Mesothelial cell of epicardium (in vitro differentiated cells): Measurements from ENCODE around the gene DTNA. TPM values are rescaled to one million over a fixed set of nuclear protein-coding genes. Genes with fewer than 3 reads are reported as not detected.

Experiments used
- DNase-seq, 2 experiments: peaks; one replicate each; pipeline ENCODE4 v3.0.0; 2021; ENCODE audit warnings: low spot score in 2 of 2; ENCODE audit not compliant: unreplicated experiment in 2 of 2
- H3K27ac Mint-ChIP-seq: 2 replicates; pipeline ENCODE4 v1.8.0; 2021; ENCODE audit warnings: mixed read lengths
- H3K27me3 Mint-ChIP-seq: 2 replicates; pipeline ENCODE4 v1.8.0; 2021; ENCODE audit warnings: low read depth, mixed read lengths
- H3K36me3 Mint-ChIP-seq: 2 replicates; pipeline ENCODE4 v1.8.0; 2021; ENCODE audit warnings: mixed read lengths
- H3K4me1 Mint-ChIP-seq: 2 replicates; pipeline ENCODE4 v1.8.0; 2021; ENCODE audit warnings: mixed read lengths
- H3K4me3 Mint-ChIP-seq: 2 replicates; pipeline ENCODE4 v1.8.0; 2021; ENCODE audit warnings: mild to moderate bottlenecking, moderate library complexity, mixed read lengths
- H3K9me3 Mint-ChIP-seq: 2 replicates; pipeline ENCODE4 v1.8.0; 2021; ENCODE audit warnings: mixed read lengths
- CTCF ChIP-seq: fragments of 200-600 bp; sonication (generic); IDR thresholded peaks from one replicate; pipeline ENCODE4 v1.5.0; 2021; ENCODE audit warnings: antibody characterized with exemption; ENCODE audit not compliant: unreplicated experiment
- total RNA-seq: library from RNA; stranded (reverse); gene quantifications from 3 replicates; pipeline ENCODE4 v1.2.1, GENCODE V29; 2021

Gene DTNA
- total RNA-seq, 1 donor from 2014 or later: 10.1 TPM

- TF ChIP-seq CTCF: no peak
- Mint-ChIP-seq H3K27ac (no peak overlapping the region), H3K27me3 (no peaks in the 10 kb centered on the region), H3K36me3 (no peaks in the 10 kb centered on the region), H3K9me3 (no peaks in the 10 kb centered on the region), H3K4me1 (no peaks in the 10 kb centered on the region), H3K4me3 (no peak overlapping the region)
- DNase-seq: no peak
Observed at GRCh38 chr18:34786162-34786741, 76.2 kb downstream of the DTNA start.

- H3K4me3 Mint-ChIP-seq: no peak overlapping the region
- peaks cover 8% of the 10 kb centered on the region for H3K9me3 Mint-ChIP-seq
- peaks cover 4% of the 10 kb centered on the region for H3K36me3 Mint-ChIP-seq
- no peaks in the 10 kb centered on the region for H3K4me1 Mint-ChIP-seq
- peak; percentile 88 for TF ChIP-seq CTCF
- no peaks in the 10 kb centered on the region for H3K27me3 Mint-ChIP-seq
- DNase-seq: peak in 1 of 2 experiments; percentile 40
- no peak overlapping the region for H3K27ac Mint-ChIP-seq
Observed at GRCh38 chr18:34787931-34788532, 77.9 kb downstream of the DTNA start.

- Mint-ChIP-seq H3K27me3 (no peaks in the 10 kb centered on the region), H3K36me3 (peaks cover 4% of the 10 kb centered on the region), H3K4me3 (no peak overlapping the region), H3K27ac (no peak overlapping the region), H3K9me3 (peaks cover 10% of the 10 kb centered on the region), H3K4me1 (no peaks in the 10 kb centered on the region)
- no peak for DNase-seq
- no peak for TF ChIP-seq CTCF
Observed at GRCh38 chr18:34789768-34790344, 79.8 kb downstream of the DTNA start.

- peaks cover 4% of the 10 kb centered on the region for H3K36me3 Mint-ChIP-seq
- H3K9me3 Mint-ChIP-seq: peaks cover 10% of the 10 kb centered on the region
- DNase-seq: no peak
- no peaks in the 10 kb centered on the region for H3K27me3 Mint-ChIP-seq
- H3K4me3 Mint-ChIP-seq: no peak overlapping the region
- no peak for TF ChIP-seq CTCF
- H3K27ac Mint-ChIP-seq: no peak overlapping the region
- H3K4me1 Mint-ChIP-seq: no peaks in the 10 kb centered on the region
Observed at GRCh38 chr18:34794348-34794747, 84.2 kb downstream of the DTNA start.

GRCh38 chr18:34795070-34795732 is 85.1 kb downstream of the DTNA start:
- no peaks in the 10 kb centered on the region for H3K4me1 Mint-ChIP-seq
- DNase-seq: no peak
- no peak overlapping the region for H3K27ac Mint-ChIP-seq
- H3K9me3 Mint-ChIP-seq: peaks cover 10% of the 10 kb centered on the region
- no peaks in the 10 kb centered on the region for H3K27me3 Mint-ChIP-seq
- H3K4me3 Mint-ChIP-seq: no peak overlapping the region
- peaks cover 4% of the 10 kb centered on the region for H3K36me3 Mint-ChIP-seq
- no peak for TF ChIP-seq CTCF
